Osteoblast (primary cell): ENCODE results near the gene CRAT. TPM values are rescaled to one million over a fixed set of nuclear protein-coding genes. Genes with fewer than 3 reads are reported as not detected.
A peak's percentile ranks its signal among the peaks of the same experiment; 100 is the strongest.

Experiments used
- DNase-seq: peaks from one replicate; pipeline ENCODE4 v3.0.0; 2011; ENCODE audit warnings: low spot score, mixed read lengths; ENCODE audit not compliant: insufficient read length; ENCODE audit errors: missing footprints
- H2AFZ ChIP-seq: 2 replicates; pipeline ENCODE4 v1.6.0; 2011; ENCODE audit warnings: mild to moderate bottlenecking, low read length
- H3K27ac ChIP-seq: 2 replicates; pipeline ENCODE4 v1.5.1; 2011; ENCODE audit warnings: mild to moderate bottlenecking, low read depth, low read length, moderate library complexity
- H3K27me3 ChIP-seq: 2 replicates; pipeline ENCODE4 v1.6.0; 2012; ENCODE audit warnings: mild to moderate bottlenecking, control low read depth, inconsistent platforms, low read length, moderate library complexity; ENCODE audit not compliant: insufficient read depth
- H3K36me3 ChIP-seq: 2 replicates; pipeline ENCODE4 v1.5.1; 2011; ENCODE audit warnings: mild to moderate bottlenecking, low read length, control low read depth, moderate library complexity; ENCODE audit not compliant: insufficient read depth
- H3K4me1 ChIP-seq: 2 replicates; pipeline ENCODE4 v1.5.1; 2011; ENCODE audit warnings: mild to moderate bottlenecking, low read length, control low read depth, moderate library complexity; ENCODE audit not compliant: insufficient read depth
- H3K4me2 ChIP-seq: 2 replicates; pipeline ENCODE4 v1.6.0; 2011; ENCODE audit warnings: mild to moderate bottlenecking, low read length; ENCODE audit not compliant: insufficient read depth
- H3K4me3 ChIP-seq: fragments of 200-600 bp; sonication (generic); 3 replicates; pipeline ENCODE4 v1.5.1; 2012; ENCODE audit warnings: mild to moderate bottlenecking, low read length, inconsistent platforms; ENCODE audit not compliant: insufficient read depth
- H3K79me2 ChIP-seq: 2 replicates; pipeline ENCODE4 v1.6.0; 2012; ENCODE audit warnings: mild to moderate bottlenecking, low read length, control low read depth, inconsistent platforms; ENCODE audit not compliant: insufficient read depth
- H3K9me3 ChIP-seq: 2 replicates; pipeline ENCODE4 v1.5.1; 2011; ENCODE audit warnings: low read depth, low read length, control low read depth
- H4K20me1 ChIP-seq: 2 replicates; pipeline ENCODE4 v1.6.0; 2012; ENCODE audit warnings: mild to moderate bottlenecking, low read length, control low read depth; ENCODE audit not compliant: insufficient read depth
- CTCF ChIP-seq: IDR thresholded peaks from 2 replicates; pipeline ENCODE4 v1.5.1; 2011; ENCODE audit warnings: mild to moderate bottlenecking, low read depth, low read length, moderate library complexity; ENCODE audit errors: extremely low read depth
- total RNA-seq: library from RNA; depleted of rRNA; stranded (reverse); fragments of >200 nt; gene quantifications from 2 replicates; pipeline ENCODE4 v1.2.3, GENCODE V29; 2012

CRAT gene
- total RNA-seq, 1 donor: 79.6 TPM

GRCh38 chr9:129076640-129077037 lies 34.0 kb downstream of the CRAT start:
- no peaks in the 10 kb centered on the region for H3K9me3 ChIP-seq
- no peaks in the 10 kb centered on the region for H3K27me3 ChIP-seq
- no peak overlapping the region for H3K27ac ChIP-seq
- peaks cover 2% of the 10 kb centered on the region for H4K20me1 ChIP-seq
- peaks cover 10% of the 10 kb centered on the region for H3K4me1 ChIP-seq
- no peak overlapping the region for H2AFZ ChIP-seq
- no peak for TF ChIP-seq CTCF
- peak; percentile 25 for DNase-seq
- no peak overlapping the region for H3K4me3 ChIP-seq
- no peaks in the 10 kb centered on the region for H3K36me3 ChIP-seq
- H3K79me2 ChIP-seq: peaks cover 3% of the 10 kb centered on the region
- no peak overlapping the region for H3K4me2 ChIP-seq

- no peak overlapping the region for H3K4me2 ChIP-seq
- no peaks in the 10 kb centered on the region for H3K27me3 ChIP-seq
- peaks cover 6% of the 10 kb centered on the region for H3K4me1 ChIP-seq
- H2AFZ ChIP-seq: no peak overlapping the region
- no peaks in the 10 kb centered on the region for H3K9me3 ChIP-seq
- TF ChIP-seq CTCF: no peak
- H3K27ac ChIP-seq: no peak overlapping the region
- H3K79me2 ChIP-seq: no peaks in the 10 kb centered on the region
- H4K20me1 ChIP-seq: no peaks in the 10 kb centered on the region
- peak; percentile 26 for DNase-seq
- no peaks in the 10 kb centered on the region for H3K36me3 ChIP-seq
- no peak overlapping the region for H3K4me3 ChIP-seq
Measured at GRCh38 chr9:129075996-129076639, 34.5 kb downstream of the CRAT start.

DNA sequence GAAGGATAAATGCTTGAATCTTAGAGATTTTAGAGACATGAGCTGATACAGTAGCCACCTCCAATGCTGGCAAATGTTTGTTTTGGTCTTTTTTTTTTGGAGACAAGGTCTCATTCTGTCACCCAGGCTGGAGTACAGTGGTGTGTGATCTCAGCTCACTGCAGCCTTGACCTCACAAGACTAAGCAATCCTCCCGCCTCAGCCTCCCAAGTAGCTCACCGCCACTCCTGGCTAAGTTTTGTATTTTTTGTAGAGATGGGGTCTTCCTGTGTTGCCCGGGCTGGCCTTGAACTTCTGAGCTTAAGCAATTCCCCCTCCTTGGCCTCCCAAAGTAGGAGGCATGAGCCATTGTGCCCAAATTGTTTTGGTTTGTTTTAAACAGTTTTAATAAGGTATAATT lies 36.5 kb downstream of the CRAT start:
- Histone ChIP-seq H3K27me3 (no peaks in the 10 kb centered on the region), H3K9me3 (no peaks in the 10 kb centered on the region), H4K20me1 (no peaks in the 10 kb centered on the region), H3K79me2 (no peaks in the 10 kb centered on the region), H3K36me3 (no peaks in the 10 kb centered on the region), H2AFZ (no peak overlapping the region), H3K27ac (no peak overlapping the region), H3K4me3 (no peak overlapping the region), H3K4me1 (no peaks in the 10 kb centered on the region), H3K4me2 (no peak overlapping the region)
- TF ChIP-seq CTCF: no peak
- no peak for DNase-seq

- Histone ChIP-seq H3K9me3 (no peaks in the 10 kb centered on the region), H3K79me2 (no peaks in the 10 kb centered on the region), H3K27ac (no peak overlapping the region), H3K4me1 (no peaks in the 10 kb centered on the region), H4K20me1 (no peaks in the 10 kb centered on the region), H3K4me3 (no peak overlapping the region), H3K27me3 (no peaks in the 10 kb centered on the region), H3K4me2 (no peak overlapping the region), H2AFZ (no peak overlapping the region), H3K36me3 (no peaks in the 10 kb centered on the region)
- no peak for DNase-seq
- no peak for TF ChIP-seq CTCF
Measured at GRCh38 chr9:129073404-129073803, 37.2 kb downstream of the CRAT start.
